ENCODE measurements around the gene SUSD6.
A peak's percentile ranks its signal among the peaks of the same experiment; 100 is the strongest.

SUSD6 gene

DNA sequence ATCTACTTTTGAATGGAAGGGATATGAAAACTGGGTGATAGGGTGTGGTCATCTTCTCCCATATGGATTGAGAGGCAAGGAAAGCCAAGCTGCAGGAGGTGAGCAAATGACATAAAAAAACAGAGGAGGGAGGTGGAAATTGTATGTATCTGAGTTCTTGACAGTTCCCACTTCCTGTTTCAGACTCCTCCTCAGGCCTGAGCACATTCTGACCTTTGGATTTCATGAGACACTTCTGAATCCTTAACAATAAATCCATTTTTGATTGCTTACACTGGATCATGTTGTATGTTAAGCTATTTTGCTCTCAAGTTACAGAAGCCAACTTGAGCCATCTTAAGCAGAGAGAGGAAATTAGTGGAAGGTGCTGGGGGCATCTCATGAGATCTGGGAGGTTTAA lies 143.9 kb downstream of the SUSD6 start:
- FAIRE-seq (no peak), DNase-seq (ENCODE audit: low spot score) (no peak)

DNA sequence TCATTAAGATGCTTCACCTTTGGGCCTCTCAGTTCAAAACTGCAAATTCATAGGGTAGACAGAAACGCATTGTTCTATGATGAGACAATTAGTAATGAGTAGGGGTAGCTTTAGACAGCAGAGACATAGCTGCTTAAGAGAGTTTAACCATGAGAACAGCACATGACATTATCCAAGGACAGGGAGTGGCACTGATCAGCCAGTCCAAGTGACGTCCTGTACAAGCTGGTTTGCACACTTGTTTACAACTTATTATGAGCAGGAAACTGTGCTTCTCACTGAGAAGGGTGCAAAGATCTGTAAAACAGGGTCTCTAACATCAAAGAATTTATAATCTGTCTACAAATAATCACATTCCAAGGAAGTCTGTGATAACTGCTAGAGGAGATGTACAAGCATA lies 144.4 kb downstream of the SUSD6 start:
- FAIRE-seq = no peak
- DNase-seq (ENCODE audit: low spot score) = no peak

DNA sequence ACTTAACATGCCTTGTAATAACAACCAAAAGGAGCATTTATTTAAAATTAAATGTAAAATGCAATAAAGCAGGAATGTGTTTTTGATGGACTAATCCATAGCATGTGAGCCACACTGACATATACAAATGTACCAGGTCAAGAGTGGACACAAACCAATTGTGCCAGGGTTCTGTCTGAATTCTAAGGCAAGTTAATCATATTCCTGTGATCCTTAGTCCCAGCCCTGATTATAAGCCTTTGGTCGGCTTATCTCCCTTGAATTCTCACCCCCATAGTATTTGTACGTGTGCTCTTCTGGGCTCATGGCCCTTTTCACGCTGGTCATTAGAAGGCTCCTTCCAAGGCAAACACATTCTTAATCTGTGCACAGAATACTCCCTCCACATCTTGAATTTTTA lies 144.9 kb downstream of the SUSD6 start:
- no peak for DNase-seq (ENCODE audit: low spot score)
- no peak for FAIRE-seq

DNA sequence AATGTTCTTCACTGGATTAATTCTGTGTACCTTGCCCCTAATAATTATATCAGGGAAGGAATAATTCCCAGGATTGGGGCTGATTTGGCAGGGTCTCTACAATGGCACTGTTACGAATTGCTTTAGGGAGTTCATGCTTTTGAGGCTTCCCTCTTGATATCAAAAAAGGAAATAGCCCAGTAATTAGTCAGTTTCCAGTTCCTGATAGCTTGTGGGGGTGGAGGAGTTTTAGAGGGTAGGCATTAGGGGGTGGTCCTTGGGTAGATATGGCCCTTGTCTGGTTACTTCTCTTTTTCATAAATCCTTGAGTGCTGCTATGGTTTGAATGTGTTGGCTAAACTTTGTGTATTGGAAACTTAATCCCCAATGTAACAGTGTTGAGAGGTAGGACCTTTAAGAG lies 149.4 kb downstream of the SUSD6 start:
- FAIRE-seq (peak; percentile 23), DNase-seq (ENCODE audit: low spot score) (no peak)

DNA sequence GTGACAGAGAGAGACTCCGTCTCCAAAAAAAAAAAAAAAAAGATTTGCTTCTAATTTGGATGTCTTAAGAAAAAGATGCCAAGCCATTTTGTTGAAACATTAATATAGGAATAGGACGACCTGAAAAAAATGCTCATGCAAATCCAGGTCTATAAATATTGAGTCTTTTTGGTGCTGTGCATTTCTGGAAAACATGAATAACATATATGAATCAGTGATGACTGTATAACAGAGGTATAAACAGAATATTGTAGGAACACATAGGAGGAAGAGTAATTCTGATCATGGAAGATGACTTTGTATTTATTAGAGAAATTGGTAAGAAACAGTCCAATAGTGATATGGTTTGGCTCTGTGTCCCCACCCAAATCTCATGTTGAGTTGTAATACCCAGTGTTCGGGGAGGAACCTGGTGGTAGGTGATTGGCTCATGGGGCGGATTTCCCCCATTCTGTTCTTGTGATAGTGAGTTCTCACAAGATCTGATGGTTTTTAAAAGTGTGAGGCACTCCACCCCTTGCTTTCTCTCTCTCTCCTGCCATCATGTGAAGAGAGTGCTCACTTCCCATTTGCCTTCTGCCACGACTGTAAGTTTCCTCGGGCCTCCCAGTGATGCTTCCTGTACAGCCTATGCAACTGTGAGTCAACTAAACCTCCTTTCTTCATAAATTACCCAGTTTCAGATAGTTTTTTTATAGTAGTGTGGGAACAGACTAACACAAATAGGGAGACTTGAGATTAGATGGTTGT lies 152.5 kb downstream of the SUSD6 start:
- FAIRE-seq (no peak), DNase-seq (ENCODE audit: low spot score) (no peak)

Measured in urothelium cell line (cell line).